ENCODE results near the gene NSMCE1. TPM values are rescaled to one million over a fixed set of nuclear protein-coding genes. Genes with fewer than 3 reads are reported as not detected.

Gene NSMCE1
- total RNA-seq, 2 donors from 2014 or later: 37.6 to 58.2 TPM

GRCh38 chr16:27232061-27232900 is 36.3 kb downstream of the NSMCE1 start:
- intact Hi-C loops (cut with DNase I): loop anchor here (5.0 kb wide), 1 partner anchor 135 kb away; no protein-coding TSS in a partner anchor
- Histone ChIP-seq H3K4me3 (no peak overlapping the region), H3K4me1 (peaks cover 30% of the 10 kb centered on the region), H3K27ac (peak overlapping the region; percentile 28), H3K9me3 (no peaks in the 10 kb centered on the region), H3K9ac (ENCODE audit: low read depth in 2 of 2, low read length in 2 of 2) (peak overlapping the region; percentile 3 to 61), H3K27me3 (no peaks in the 10 kb centered on the region), H3K36me3 (no peaks in the 10 kb centered on the region)
- TF ChIP-seq CTCF (IDR thresholded peaks at IDR 0.05): no peak
- peak; percentile 67 for DNase-seq

- intact Hi-C loops (cut with DNase I): loop anchor here (5.0 kb wide), 1 partner anchor 136 kb away; no protein-coding TSS in a partner anchor
- Histone ChIP-seq H3K4me1 (peaks cover 36% of the 10 kb centered on the region), H3K27ac (no peak overlapping the region), H3K27me3 (no peaks in the 10 kb centered on the region), H3K9me3 (no peaks in the 10 kb centered on the region), H3K9ac (ENCODE audit: low read depth in 2 of 2, low read length in 2 of 2) (peak overlapping the region in 1 of 2 donors; percentile 61), H3K36me3 (no peaks in the 10 kb centered on the region), H3K4me3 (no peak overlapping the region)
- DNase-seq: no peak
- TF ChIP-seq CTCF (IDR thresholded peaks at IDR 0.05): no peak
Measured at GRCh38 chr16:27231692-27232060, 36.9 kb downstream of the NSMCE1 start.

- no peak for TF ChIP-seq CTCF (IDR thresholded peaks at IDR 0.05)
- H3K27me3 ChIP-seq: no peaks in the 10 kb centered on the region
- no peak overlapping the region for H3K4me3 ChIP-seq
- peaks cover 37% of the 10 kb centered on the region for H3K4me1 ChIP-seq
- peak; percentile 91 for DNase-seq
- H3K9me3 ChIP-seq: no peaks in the 10 kb centered on the region
- H3K9ac ChIP-seq (ENCODE audit: low read depth in 2 of 2, low read length in 2 of 2): peak overlapping the region; percentile 41 to 67
- no peaks in the 10 kb centered on the region for H3K36me3 ChIP-seq
- intact Hi-C loops (cut with DNase I): loop anchor here (5.0 kb wide), 1 partner anchor 137 kb away; no protein-coding TSS in a partner anchor
- peak overlapping the region; percentile 28 for H3K27ac ChIP-seq
Measured at GRCh38 chr16:27230562-27231001, 38.0 kb downstream of the NSMCE1 start.

- Histone ChIP-seq H3K9me3 (no peaks in the 10 kb centered on the region), H3K27me3 (no peaks in the 10 kb centered on the region), H3K27ac (peak overlapping the region; percentile 28), H3K36me3 (no peaks in the 10 kb centered on the region), H3K9ac (ENCODE audit: low read depth in 2 of 2, low read length in 2 of 2) (peak overlapping the region; percentile 41 to 67), H3K4me1 (peaks cover 37% of the 10 kb centered on the region), H3K4me3 (no peak overlapping the region)
- DNase-seq: no peak
- intact Hi-C loops (cut with DNase I): loop anchor here (5.0 kb wide), 2 partner anchors 53 to 137 kb away; no protein-coding TSS in a partner anchor
- TF ChIP-seq CTCF (IDR thresholded peaks at IDR 0.05): no peak
Measured at GRCh38 chr16:27229891-27230470, 38.6 kb downstream of the NSMCE1 start.

GRCh38 chr16:27228621-27229501 is 39.7 kb downstream of the NSMCE1 start:
- DNase-seq: no peak
- no peaks in the 10 kb centered on the region for H3K36me3 ChIP-seq

More at GRCh38 chr16:27228621-27229501, 39.7 kb downstream of the NSMCE1 start:
- Histone ChIP-seq H3K9ac (ENCODE audit: low read depth in 2 of 2, low read length in 2 of 2) (no peak overlapping the region), H3K27ac (no peak overlapping the region), H3K4me1 (peaks cover 37% of the 10 kb centered on the region), H3K4me3 (no peak overlapping the region), H3K27me3 (no peaks in the 10 kb centered on the region), H3K9me3 (no peaks in the 10 kb centered on the region)
- TF ChIP-seq CTCF (IDR thresholded peaks at IDR 0.05): no peak
- intact Hi-C loops (cut with DNase I): loop anchor here (5.0 kb wide), 1 partner anchor 52 kb away; no protein-coding TSS in a partner anchor
